Measurements from ENCODE around the gene RPP30.

Gene RPP30

GRCh38 chr10:90916392-90917237, 44.8 kb downstream of the RPP30 start:
- DNase-seq (ENCODE audit: low read depth in 2 of 2) = no peak

- no peak for DNase-seq (ENCODE audit: low read depth in 2 of 2)
Measured at GRCh38 chr10:90917238-90917967, 45.6 kb downstream of the RPP30 start.

- no peak for DNase-seq (ENCODE audit: low read depth in 2 of 2)
Measured at GRCh38 chr10:90917968-90918318, 46.2 kb downstream of the RPP30 start.

GRCh38 chr10:90919683-90920574, 48.2 kb downstream of the RPP30 start:
- no peak for DNase-seq (ENCODE audit: low read depth in 2 of 2)

GRCh38 chr10:90920986-90921666, 49.4 kb downstream of the RPP30 start, which contains the start of gene ANKRD1:
ANKRD1 (minus strand) TSS chr10:90921087; CDS start chr10:90921027, 60 bp downstream.
- DNase-seq (ENCODE audit: low read depth in 2 of 2) = no peak

GRCh38 chr10:90921906-90922305, 50.1 kb downstream of the RPP30 start:
- DNase-seq (ENCODE audit: low read depth in 2 of 2) = no peak

GRCh38 chr10:90923111-90923731, 51.4 kb downstream of the RPP30 start:
- DNase-seq (ENCODE audit: low read depth in 2 of 2) = no peak

GRCh38 chr10:90924552-90924951, 52.8 kb downstream of the RPP30 start:
- no peak for DNase-seq (ENCODE audit: low read depth in 2 of 2)

- no peak for DNase-seq (ENCODE audit: low read depth in 2 of 2)
Measured at GRCh38 chr10:90925079-90926029, 53.6 kb downstream of the RPP30 start.

GRCh38 chr10:90927293-90927692, 55.5 kb downstream of the RPP30 start:
- no peak for DNase-seq (ENCODE audit: low read depth in 2 of 2)

- no peak for DNase-seq (ENCODE audit: low read depth in 2 of 2)
Measured at GRCh38 chr10:90929179-90929578, 57.4 kb downstream of the RPP30 start.

GRCh38 chr10:90930070-90930837, 58.5 kb downstream of the RPP30 start:
- DNase-seq (ENCODE audit: low read depth in 2 of 2) = no peak

GRCh38 chr10:90930971-90931871, 59.4 kb downstream of the RPP30 start:
- DNase-seq (ENCODE audit: low read depth in 2 of 2) = no peak

GRCh38 chr10:90935581-90936275, 64.0 kb downstream of the RPP30 start:
- no peak for DNase-seq (ENCODE audit: low read depth in 2 of 2)

GRCh38 chr10:90936276-90936659, 64.5 kb downstream of the RPP30 start:
- DNase-seq (ENCODE audit: low read depth in 2 of 2) = no peak

- DNase-seq (ENCODE audit: low read depth in 2 of 2) = no peak
Measured at GRCh38 chr10:90937645-90938258, 66.0 kb downstream of the RPP30 start.

- DNase-seq (ENCODE audit: low read depth in 2 of 2) = no peak
Measured at GRCh38 chr10:90939116-90939515, 67.3 kb downstream of the RPP30 start.
